ENCODE measurements around the gene TSHZ3. TPM values are rescaled to one million over a fixed set of nuclear protein-coding genes. Genes with fewer than 3 reads are reported as not detected.

The TSHZ3 gene
- total RNA-seq, 2 experiments from 2014 or later, result 1.6 to 2.6 TPM

- intact Hi-C loops (cut with micrococcal nuclease), result no loop called here
- no peak for DNase-seq
- no peak overlapping the region for H3K27ac Mint-ChIP-seq
- no peaks in the 10 kb centered on the region for H3K36me3 Mint-ChIP-seq
- no peak overlapping the region for H3K4me3 Mint-ChIP-seq
- H3K4me1 Mint-ChIP-seq (ENCODE audit: low read depth), result no peaks in the 10 kb centered on the region
- H3K9me3 Mint-ChIP-seq, result no peaks in the 10 kb centered on the region
- CTCF ChIA-PET, result no interaction called here
- H3K27me3 Mint-ChIP-seq, result no peaks in the 10 kb centered on the region
- POLR2A ChIA-PET, result no interaction called here
Measured at GRCh38 chr19:31301306-31301980, 47.8 kb downstream of the TSHZ3 start.

- intact Hi-C loops (cut with micrococcal nuclease), result no loop called here
- Mint-ChIP-seq H3K36me3 (no peaks in the 10 kb centered on the region), H3K9me3 (no peaks in the 10 kb centered on the region), H3K27me3 (no peaks in the 10 kb centered on the region), H3K4me1 (ENCODE audit: low read depth) (no peaks in the 10 kb centered on the region), H3K4me3 (no peak overlapping the region), H3K27ac (no peak overlapping the region)
- ChIA-PET POLR2A (no interaction called here), CTCF (no interaction called here)
- DNase-seq, result no peak
Measured at GRCh38 chr19:31300422-31300821, 48.8 kb downstream of the TSHZ3 start.

GRCh38 chr19:31299665-31300064 is 49.6 kb downstream of the TSHZ3 start:
- Mint-ChIP-seq H3K4me3 (no peak overlapping the region), H3K27me3 (no peaks in the 10 kb centered on the region), H3K9me3 (no peaks in the 10 kb centered on the region), H3K36me3 (no peaks in the 10 kb centered on the region), H3K27ac (no peak overlapping the region), H3K4me1 (ENCODE audit: low read depth) (no peaks in the 10 kb centered on the region)
- DNase-seq, result no peak
- intact Hi-C loops (cut with micrococcal nuclease), result no loop called here
- CTCF ChIA-PET, result no interaction called here
- POLR2A ChIA-PET, result no interaction called here

- CTCF ChIA-PET, result no interaction called here
- H3K27me3 Mint-ChIP-seq, result no peaks in the 10 kb centered on the region
- POLR2A ChIA-PET, result no interaction called here
Measured at GRCh38 chr19:31297991-31298390, 51.2 kb downstream of the TSHZ3 start.

GRCh38 chr19:31296741-31297390 is 52.4 kb downstream of the TSHZ3 start:
- H3K9me3 Mint-ChIP-seq, result no peaks in the 10 kb centered on the region
- CTCF ChIA-PET, result no interaction called here

More at GRCh38 chr19:31297991-31298390, 51.2 kb downstream of the TSHZ3 start:
- H3K27ac Mint-ChIP-seq, result no peak overlapping the region
- no peaks in the 10 kb centered on the region for H3K36me3 Mint-ChIP-seq
- no peak overlapping the region for H3K4me3 Mint-ChIP-seq
- H3K4me1 Mint-ChIP-seq (ENCODE audit: low read depth), result no peaks in the 10 kb centered on the region
- intact Hi-C loops (cut with micrococcal nuclease), result no loop called here
- H3K9me3 Mint-ChIP-seq, result no peaks in the 10 kb centered on the region
- no peak for DNase-seq

GRCh38 chr19:31294189-31294588 is 55.0 kb downstream of the TSHZ3 start:
- H3K4me1 Mint-ChIP-seq (ENCODE audit: low read depth), result no peaks in the 10 kb centered on the region
- no peak overlapping the region for H3K4me3 Mint-ChIP-seq
- H3K9me3 Mint-ChIP-seq, result no peaks in the 10 kb centered on the region
- H3K27ac Mint-ChIP-seq, result no peak overlapping the region
- no peaks in the 10 kb centered on the region for H3K36me3 Mint-ChIP-seq
- H3K27me3 Mint-ChIP-seq, result no peaks in the 10 kb centered on the region
- ChIA-PET CTCF (no interaction called here), POLR2A (no interaction called here)
- intact Hi-C loops (cut with micrococcal nuclease), result no loop called here
- no peak for DNase-seq

More at GRCh38 chr19:31296741-31297390, 52.4 kb downstream of the TSHZ3 start:
- POLR2A ChIA-PET, result no interaction called here
- Mint-ChIP-seq H3K4me3 (no peak overlapping the region), H3K4me1 (ENCODE audit: low read depth) (no peaks in the 10 kb centered on the region), H3K27me3 (no peaks in the 10 kb centered on the region), H3K27ac (no peak overlapping the region), H3K36me3 (no peaks in the 10 kb centered on the region)
- intact Hi-C loops (cut with micrococcal nuclease), result no loop called here
- no peak for DNase-seq

GRCh38 chr19:31292639-31293185 is 56.5 kb downstream of the TSHZ3 start:
- no peaks in the 10 kb centered on the region for H3K4me1 Mint-ChIP-seq (ENCODE audit: low read depth)
- H3K4me3 Mint-ChIP-seq, result no peak overlapping the region
- no peaks in the 10 kb centered on the region for H3K27me3 Mint-ChIP-seq
- H3K27ac Mint-ChIP-seq, result no peak overlapping the region
- ChIA-PET CTCF (no interaction called here), POLR2A (no interaction called here)
- DNase-seq, result no peak
- H3K36me3 Mint-ChIP-seq, result no peaks in the 10 kb centered on the region
- H3K9me3 Mint-ChIP-seq, result no peaks in the 10 kb centered on the region
- intact Hi-C loops (cut with micrococcal nuclease), result no loop called here

- intact Hi-C loops (cut with micrococcal nuclease), result no loop called here
- POLR2A ChIA-PET, result no interaction called here
- Mint-ChIP-seq H3K27me3 (no peaks in the 10 kb centered on the region), H3K4me3 (no peak overlapping the region), H3K4me1 (ENCODE audit: low read depth) (peaks cover under 1% of the 10 kb centered on the region), H3K9me3 (no peaks in the 10 kb centered on the region), H3K27ac (no peak overlapping the region), H3K36me3 (no peaks in the 10 kb centered on the region)
- no peak for DNase-seq
- CTCF ChIA-PET, result no interaction called here
Measured at GRCh38 chr19:31290931-31291590, 58.2 kb downstream of the TSHZ3 start.

GRCh38 chr19:31289976-31290375 is 59.3 kb downstream of the TSHZ3 start:
- H3K27ac Mint-ChIP-seq, result no peak overlapping the region
- no peak for DNase-seq
- intact Hi-C loops (cut with micrococcal nuclease), result no loop called here
- no peaks in the 10 kb centered on the region for H3K9me3 Mint-ChIP-seq
- CTCF ChIA-PET, result interaction anchor here (0.8 kb wide), 1 partner anchor 490 kb away, joined by 3 read pairs; no protein-coding TSS in a partner anchor
- peaks cover 4% of the 10 kb centered on the region for H3K4me1 Mint-ChIP-seq (ENCODE audit: low read depth)
- POLR2A ChIA-PET, result no interaction called here
- H3K27me3 Mint-ChIP-seq, result no peaks in the 10 kb centered on the region
- H3K36me3 Mint-ChIP-seq, result no peaks in the 10 kb centered on the region
- H3K4me3 Mint-ChIP-seq, result no peak overlapping the region

GRCh38 chr19:31289381-31289880 is 59.8 kb downstream of the TSHZ3 start:
- H3K9me3 Mint-ChIP-seq, result no peaks in the 10 kb centered on the region
- peaks cover 4% of the 10 kb centered on the region for H3K4me1 Mint-ChIP-seq (ENCODE audit: low read depth)
- POLR2A ChIA-PET, result no interaction called here
- no peaks in the 10 kb centered on the region for H3K27me3 Mint-ChIP-seq
- DNase-seq, result no peak
- H3K4me3 Mint-ChIP-seq, result no peak overlapping the region
- intact Hi-C loops (cut with micrococcal nuclease), result no loop called here
- H3K36me3 Mint-ChIP-seq, result no peaks in the 10 kb centered on the region
- CTCF ChIA-PET, result interaction anchor here (0.8 kb wide), 1 partner anchor 490 kb away, joined by 3 read pairs; no protein-coding TSS in a partner anchor
- no peak overlapping the region for H3K27ac Mint-ChIP-seq

GRCh38 chr19:31286491-31286890 is 62.7 kb downstream of the TSHZ3 start:
- Mint-ChIP-seq H3K36me3 (no peaks in the 10 kb centered on the region), H3K4me1 (ENCODE audit: low read depth) (peaks cover 4% of the 10 kb centered on the region), H3K4me3 (no peak overlapping the region), H3K9me3 (no peaks in the 10 kb centered on the region), H3K27ac (no peak overlapping the region), H3K27me3 (no peaks in the 10 kb centered on the region)
- intact Hi-C loops (cut with micrococcal nuclease), result no loop called here
- ChIA-PET POLR2A (no interaction called here), CTCF (no interaction called here)
- DNase-seq, result no peak

- no peaks in the 10 kb centered on the region for H3K36me3 Mint-ChIP-seq
- intact Hi-C loops (cut with micrococcal nuclease), result no loop called here
- no peaks in the 10 kb centered on the region for H3K9me3 Mint-ChIP-seq
- peaks cover 4% of the 10 kb centered on the region for H3K4me1 Mint-ChIP-seq (ENCODE audit: low read depth)
- no peak for DNase-seq
- no peaks in the 10 kb centered on the region for H3K27me3 Mint-ChIP-seq
- H3K4me3 Mint-ChIP-seq, result no peak overlapping the region
- ChIA-PET POLR2A (no interaction called here), CTCF (no interaction called here)
- H3K27ac Mint-ChIP-seq, result no peak overlapping the region
Measured at GRCh38 chr19:31285744-31286143, 63.5 kb downstream of the TSHZ3 start.

Measured in activated CD4-positive, alpha-beta memory T cell treated with anti-CD3 and anti-CD28 coated beads for 36 hours (primary cell).